Activated CD8-positive, alpha-beta T cell treated with anti-CD3 and anti-CD28 coated beads for 36 hours (primary cell): ENCODE data around the gene FLNA. TPM values are rescaled to one million over a fixed set of nuclear protein-coding genes. Genes with fewer than 3 reads are reported as not detected.
A peak's percentile ranks its signal among the peaks of the same experiment; 100 is the strongest.

ENCODE experiments used
- ATAC-seq: fragments of 200-7000 bp; cut with Tn5 transposase; one replicate; pipeline ENCODE4 v1.10.0; 2021; ENCODE audit warnings: mild to moderate bottlenecking, moderate library complexity
- CTCF ChIA-PET: fragments of 350-600 bp; sonication (Branson Sonifier 250); formaldehyde crosslinking; loops from one replicate; lab custom pipeline; 2021; ENCODE audit warnings: antibody characterized with exemption; lab: Charles Lee
- POLR2A ChIA-PET: fragments of 350-600 bp; sonication (Branson Sonifier 250); formaldehyde crosslinking; loops from one replicate; lab custom pipeline; 2021; ENCODE audit warnings: antibody characterized with exemption; lab: Charles Lee
- DNase-seq: peaks from one replicate; pipeline ENCODE4 v3.0.0-alpha.2; 2020
- H3K27ac Mint-ChIP-seq: one replicate; pipeline ENCODE4 v1.8.0; 2021; ENCODE audit warnings: mild to moderate bottlenecking, mixed read lengths
- H3K27me3 Mint-ChIP-seq: one replicate; pipeline ENCODE4 v1.8.0; 2021; ENCODE audit warnings: mixed read lengths
- H3K36me3 Mint-ChIP-seq: one replicate; pipeline ENCODE4 v1.8.0; 2021; ENCODE audit warnings: low read depth, mixed read lengths
- H3K4me1 Mint-ChIP-seq: one replicate; pipeline ENCODE4 v1.8.0; 2021; ENCODE audit warnings: low read depth, mixed read lengths
- H3K4me3 Mint-ChIP-seq: one replicate; pipeline ENCODE4 v1.8.0; 2021; ENCODE audit warnings: mild to moderate bottlenecking, moderate library complexity, mixed read lengths
- H3K9me3 Mint-ChIP-seq: one replicate; pipeline ENCODE4 v1.8.0; 2021; ENCODE audit warnings: mixed read lengths
- CTCF ChIP-seq: fragments of 200-600 bp; IDR thresholded peaks from one replicate; pipeline ENCODE4 v1.8.0; 2022; ENCODE audit warnings: antibody characterized with exemption, mild to moderate bottlenecking
- intact Hi-C: fragments of 100-400 bp; cut with micrococcal nuclease; formaldehyde crosslinking; loops from one replicate; pipeline ENCODE4 v1.10.0; 2022
- total RNA-seq, 2 experiments: library from RNA; stranded (reverse); gene quantifications; one replicate each; pipeline ENCODE4 v1.2.3, GENCODE V29; 2021

FLNA gene
- total RNA-seq, 2 experiments from 2014 or later = 1,057 to 1,091 TPM

- no peak for ATAC-seq
- H3K36me3 Mint-ChIP-seq = no peaks in the 10 kb centered on the region
- peaks cover 32% of the 10 kb centered on the region for H3K4me1 Mint-ChIP-seq
- no peaks in the 10 kb centered on the region for H3K27me3 Mint-ChIP-seq
- CTCF ChIA-PET = no interaction called here
- no peak overlapping the region for H3K4me3 Mint-ChIP-seq
- no peak overlapping the region for H3K27ac Mint-ChIP-seq
- intact Hi-C loops = no loop called here
- TF ChIP-seq CTCF = no peak
- POLR2A ChIA-PET = no interaction called here
- no peak for DNase-seq
- no peaks in the 10 kb centered on the region for H3K9me3 Mint-ChIP-seq
These were observed 54.0 kb downstream of the FLNA start for GRCh38 chrX:154320406-154320805.

GRCh38 chrX:154317391-154317995 is 56.9 kb downstream of the FLNA start:
- ATAC-seq = no peak
- Mint-ChIP-seq H3K9me3 (no peaks in the 10 kb centered on the region), H3K4me3 (no peak overlapping the region), H3K4me1 (peaks cover 58% of the 10 kb centered on the region), H3K36me3 (no peaks in the 10 kb centered on the region), H3K27me3 (no peaks in the 10 kb centered on the region), H3K27ac (no peak overlapping the region)
- peak; percentile 9 for TF ChIP-seq CTCF
- intact Hi-C loops = no loop called here
- POLR2A ChIA-PET = no interaction called here
- DNase-seq = peak; percentile 11
- CTCF ChIA-PET = interaction anchor here (1.2 to 2.5 kb wide), 3 partner anchors 9 to 19 kb away, joined by 4 to 8 read pairs (median 5); no protein-coding TSS in a partner anchor

- ChIA-PET POLR2A (interaction anchor here (1.2 kb wide), 1 partner anchor 10 kb away, joined by 3 read pairs; no protein-coding TSS in a partner anchor), CTCF (no interaction called here)
- Mint-ChIP-seq H3K4me3 (no peak overlapping the region), H3K27ac (no peak overlapping the region), H3K36me3 (no peaks in the 10 kb centered on the region), H3K27me3 (no peaks in the 10 kb centered on the region), H3K9me3 (no peaks in the 10 kb centered on the region), H3K4me1 (peaks cover 62% of the 10 kb centered on the region)
- ATAC-seq (no peak), DNase-seq (no peak)
- TF ChIP-seq CTCF = no peak
- intact Hi-C loops = no loop called here
These were observed 59.0 kb downstream of the FLNA start for GRCh38 chrX:154315416-154315815.

DNA sequence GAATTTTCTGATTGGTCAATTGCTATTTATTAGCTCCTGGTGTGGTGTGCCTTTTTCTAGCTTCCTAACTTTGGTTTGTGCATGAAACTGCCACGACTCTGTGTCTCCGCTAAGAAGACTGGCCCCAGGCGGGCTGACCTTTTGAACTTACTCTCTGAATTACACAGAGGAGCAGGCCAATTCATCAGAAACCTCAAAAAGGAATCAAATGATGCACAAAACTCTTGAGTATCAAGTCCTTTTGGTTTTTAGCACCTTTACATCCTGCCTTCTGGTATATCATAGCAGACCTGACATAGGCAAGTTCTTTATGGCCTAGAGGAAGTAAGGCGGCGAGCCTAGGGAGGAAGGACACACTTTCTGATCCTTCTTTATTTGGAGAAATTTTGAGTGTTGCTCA is 61.3 kb downstream of the FLNA start:
- intact Hi-C loops = no loop called here
- Mint-ChIP-seq H3K4me1 (peaks cover 65% of the 10 kb centered on the region), H3K27me3 (no peaks in the 10 kb centered on the region), H3K27ac (peak overlapping the region; percentile 83), H3K9me3 (no peaks in the 10 kb centered on the region), H3K4me3 (peak overlapping the region; percentile 41), H3K36me3 (no peaks in the 10 kb centered on the region)
- no peak for TF ChIP-seq CTCF
- ChIA-PET CTCF (interaction anchor here (0.5 kb wide), 1 partner anchor 14 kb away, joined by 3 read pairs; no protein-coding TSS in a partner anchor), POLR2A (interaction anchor here (1.1 kb wide), 1 partner anchor 12 kb away, joined by 4 read pairs; no protein-coding TSS in a partner anchor)
- ATAC-seq (peak; percentile 79), DNase-seq (peak; percentile 77)

- no peak for TF ChIP-seq CTCF
- no peak overlapping the region for H3K27ac Mint-ChIP-seq
- CTCF ChIA-PET = no interaction called here
- intact Hi-C loops = no loop called here
- H3K4me3 Mint-ChIP-seq = no peak overlapping the region
- H3K36me3 Mint-ChIP-seq = no peaks in the 10 kb centered on the region
- H3K4me1 Mint-ChIP-seq = peaks cover 66% of the 10 kb centered on the region
- DNase-seq = no peak
- ATAC-seq = no peak
- no peaks in the 10 kb centered on the region for H3K27me3 Mint-ChIP-seq
- POLR2A ChIA-PET = interaction anchor here (1.1 kb wide), 1 partner anchor 13 kb away, joined by 4 read pairs; no protein-coding TSS in a partner anchor
- H3K9me3 Mint-ChIP-seq = no peaks in the 10 kb centered on the region
These were observed 62.3 kb downstream of the FLNA start for GRCh38 chrX:154312116-154312515.
